WTC11 (cell line): Measurements from ENCODE around the gene TSSC4. TPM values are rescaled to one million over a fixed set of nuclear protein-coding genes. Genes with fewer than 3 reads are reported as not detected.

Experiments used
- ATAC-seq: fragments of 200-7000 bp; cut with Tn5 transposase; 2 replicates; pipeline ENCODE4 v1.10.0; 2021; ENCODE audit warnings: mild to moderate bottlenecking, moderate library complexity
- CTCF ChIA-PET: fragments of 300-600 bp; sonication (Branson Sonifier 250); formaldehyde crosslinking; loops from one replicate; lab custom pipeline; 2021; ENCODE audit warnings: antibody characterized with exemption; lab: Charles Lee
- POLR2A ChIA-PET: fragments of 350-600 bp; sonication (Branson Sonifier 250); formaldehyde crosslinking; loops from one replicate; lab custom pipeline; 2021; ENCODE audit warnings: antibody characterized with exemption; lab: Charles Lee
- DNase-seq: peaks from one replicate; pipeline ENCODE4 v3.0.0; 2021; ENCODE audit warnings: low spot score
- H3K27ac Mint-ChIP-seq: 2 replicates; pipeline ENCODE4 v1.8.0; 2021; ENCODE audit warnings: mixed read lengths
- H3K27me3 Mint-ChIP-seq: 2 replicates; pipeline ENCODE4 v1.8.0; 2021; ENCODE audit warnings: low read depth, mild to moderate bottlenecking, moderate library complexity, mixed read lengths
- H3K36me3 Mint-ChIP-seq: 2 replicates; pipeline ENCODE4 v1.8.0; 2021; ENCODE audit warnings: mixed read lengths
- H3K4me1 Mint-ChIP-seq: 2 replicates; pipeline ENCODE4 v1.8.0; 2022; ENCODE audit warnings: mixed read lengths
- H3K4me3 Mint-ChIP-seq: 2 replicates; pipeline ENCODE4 v1.8.0; 2021; ENCODE audit warnings: mild to moderate bottlenecking, moderate library complexity, mixed read lengths
- H3K9me3 Mint-ChIP-seq: 2 replicates; pipeline ENCODE4 v1.8.0; 2021; ENCODE audit warnings: mixed read lengths
- CREB1 ChIP-seq: sonication (generic); formaldehyde crosslinking; IDR thresholded peaks from 2 replicates; pipeline ENCODE4 v1.8.0; 2023; ENCODE audit warnings: mild to moderate bottlenecking, missing genetic modification reagents
- FOXP1 ChIP-seq: sonication (generic); formaldehyde crosslinking; IDR thresholded peaks from 2 replicates; pipeline ENCODE4 v1.8.0; 2022; ENCODE audit warnings: missing genetic modification reagents, mild to moderate bottlenecking, moderate library complexity, borderline replicate concordance
- HMGA2 ChIP-seq: fragments of 250-450 bp; sonication (Bioruptor Pico); IDR thresholded peaks from 2 replicates; pipeline ENCODE4 v1.4.0; 2021; ENCODE audit warnings: mild to moderate bottlenecking, moderate library complexity
- MYBL2 ChIP-seq: sonication (generic); formaldehyde crosslinking; IDR thresholded peaks from 2 replicates; pipeline ENCODE4 v1.8.1; 2023; ENCODE audit warnings: mild to moderate bottlenecking, moderate library complexity, missing genetic modification reagents
- NFE2L1 ChIP-seq: sonication (generic); formaldehyde crosslinking; IDR thresholded peaks from 2 replicates; pipeline ENCODE4 v1.8.1; 2023; ENCODE audit warnings: missing genetic modification reagents
- NR3C1 ChIP-seq: sonication (generic); formaldehyde crosslinking; conservative IDR thresholded peaks from 2 replicates; pipeline ENCODE4 v1.8.1; 2023; ENCODE audit warnings: low read depth, mild to moderate bottlenecking, missing genetic modification reagents
- SMAD3 ChIP-seq: sonication (generic); formaldehyde crosslinking; IDR thresholded peaks from 2 replicates; pipeline ENCODE4 v1.8.0; 2022; ENCODE audit warnings: missing genetic modification reagents, mild to moderate bottlenecking, borderline replicate concordance
- TEAD4 ChIP-seq: sonication (generic); formaldehyde crosslinking; IDR thresholded peaks from 2 replicates; pipeline ENCODE4 v1.8.0; 2022; ENCODE audit warnings: mild to moderate bottlenecking, missing genetic modification reagents
- ZNF423 ChIP-seq: fragments of 250-450 bp; sonication (Bioruptor Pico); IDR thresholded peaks from 2 replicates; pipeline ENCODE4 v2.1.2; 2022; ENCODE audit warnings: mild to moderate bottlenecking, moderate library complexity
- total RNA-seq: library from RNA; stranded (reverse); gene quantifications from 3 replicates; pipeline ENCODE4 v1.2.3, GENCODE V29; 2021
- TF ChIP-seq, protein P1 (sequence below): sonication (generic); formaldehyde crosslinking; IDR thresholded peaks from 2 replicates; pipeline ENCODE4 v1.8.0; 2023; ENCODE audit warnings: mild to moderate bottlenecking, missing genetic modification reagents
- TF ChIP-seq, protein P2 (sequence below): sonication (generic); formaldehyde crosslinking; IDR thresholded peaks from 2 replicates; pipeline ENCODE4 v1.8.1; 2022; ENCODE audit warnings: mild to moderate bottlenecking, moderate library complexity, missing genetic modification reagents
- TF ChIP-seq, protein P3 (sequence below): fragments of 200-600 bp; IDR thresholded peaks from 2 replicates; pipeline ENCODE4 v1.8.0; 2022; ENCODE audit warnings: antibody characterized with exemption
- TF ChIP-seq, protein P4 (sequence below): fragments of 250-450 bp; sonication (Bioruptor Pico); IDR thresholded peaks from 2 replicates; pipeline ENCODE4 v1.9.0; 2021; ENCODE audit warnings: moderate library complexity, mild to moderate bottlenecking, inconsistent platforms, borderline replicate concordance
- TF ChIP-seq, protein P5 (sequence below): sonication (generic); formaldehyde crosslinking; IDR thresholded peaks from 2 replicates; pipeline ENCODE4 v1.8.0; 2022; ENCODE audit warnings: mild to moderate bottlenecking, missing genetic modification reagents
- TF ChIP-seq, protein P6 (sequence below): fragments of 250-450 bp; sonication (Bioruptor Pico); IDR thresholded peaks from 2 replicates; pipeline ENCODE4 v1.9.0; 2021; ENCODE audit warnings: mild to moderate bottlenecking, borderline replicate concordance
- TF ChIP-seq, protein P7 (sequence below): fragments of 250-450 bp; sonication (Bioruptor Pico); IDR thresholded peaks from 2 replicates; pipeline ENCODE4 v1.9.0; 2021; ENCODE audit warnings: mild to moderate bottlenecking

The TSSC4 gene
- total RNA-seq, 1 experiment from 2014 or later, result 41.4 TPM

DNA sequence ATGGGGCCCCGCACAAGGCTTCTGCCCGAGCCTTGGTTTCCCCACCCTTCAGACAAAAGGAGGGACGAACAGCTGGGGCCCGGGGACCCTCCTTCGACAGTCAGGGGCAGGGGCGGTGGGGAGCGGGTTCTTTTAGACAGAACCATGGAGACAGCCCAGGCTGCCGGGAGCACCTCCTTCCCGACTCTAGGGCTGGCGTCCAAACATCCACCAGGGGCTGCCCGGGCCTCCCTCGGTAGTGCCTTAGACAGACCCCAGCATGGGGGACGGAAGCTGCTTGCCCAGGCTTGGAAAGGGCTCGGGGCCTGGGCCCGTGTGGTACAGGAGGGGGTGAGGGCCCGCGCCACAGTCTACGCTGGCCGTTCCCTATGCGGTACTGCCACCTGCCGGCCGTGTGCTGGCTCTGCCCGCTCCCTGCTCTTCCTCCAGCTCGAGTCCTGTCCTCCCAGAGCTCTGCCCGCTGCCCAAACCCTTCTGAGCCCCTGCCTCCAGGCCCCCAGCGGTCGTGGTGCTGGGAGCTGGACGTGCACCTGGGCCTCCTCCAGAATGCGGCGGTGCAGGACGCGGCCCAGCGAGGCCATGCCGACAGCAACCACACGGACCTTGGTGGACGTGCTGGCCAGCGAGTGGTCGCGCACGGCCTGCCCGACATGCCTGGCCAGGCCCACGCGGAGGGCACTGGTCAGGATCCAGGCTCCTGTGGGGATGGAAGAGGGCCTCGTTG is 20.1 kb downstream of the TSSC4 start (continued):
- TF ChIP-seq, protein P1, sequence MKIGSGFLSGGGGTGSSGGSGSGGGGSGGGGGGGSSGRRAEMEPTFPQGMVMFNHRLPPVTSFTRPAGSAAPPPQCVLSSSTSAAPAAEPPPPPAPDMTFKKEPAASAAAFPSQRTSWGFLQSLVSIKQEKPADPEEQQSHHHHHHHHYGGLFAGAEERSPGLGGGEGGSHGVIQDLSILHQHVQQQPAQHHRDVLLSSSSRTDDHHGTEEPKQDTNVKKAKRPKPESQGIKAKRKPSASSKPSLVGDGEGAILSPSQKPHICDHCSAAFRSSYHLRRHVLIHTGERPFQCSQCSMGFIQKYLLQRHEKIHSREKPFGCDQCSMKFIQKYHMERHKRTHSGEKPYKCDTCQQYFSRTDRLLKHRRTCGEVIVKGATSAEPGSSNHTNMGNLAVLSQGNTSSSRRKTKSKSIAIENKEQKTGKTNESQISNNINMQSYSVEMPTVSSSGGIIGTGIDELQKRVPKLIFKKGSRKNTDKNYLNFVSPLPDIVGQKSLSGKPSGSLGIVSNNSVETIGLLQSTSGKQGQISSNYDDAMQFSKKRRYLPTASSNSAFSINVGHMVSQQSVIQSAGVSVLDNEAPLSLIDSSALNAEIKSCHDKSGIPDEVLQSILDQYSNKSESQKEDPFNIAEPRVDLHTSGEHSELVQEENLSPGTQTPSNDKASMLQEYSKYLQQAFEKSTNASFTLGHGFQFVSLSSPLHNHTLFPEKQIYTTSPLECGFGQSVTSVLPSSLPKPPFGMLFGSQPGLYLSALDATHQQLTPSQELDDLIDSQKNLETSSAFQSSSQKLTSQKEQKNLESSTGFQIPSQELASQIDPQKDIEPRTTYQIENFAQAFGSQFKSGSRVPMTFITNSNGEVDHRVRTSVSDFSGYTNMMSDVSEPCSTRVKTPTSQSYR, result no peak
- TF ChIP-seq, protein P2, sequence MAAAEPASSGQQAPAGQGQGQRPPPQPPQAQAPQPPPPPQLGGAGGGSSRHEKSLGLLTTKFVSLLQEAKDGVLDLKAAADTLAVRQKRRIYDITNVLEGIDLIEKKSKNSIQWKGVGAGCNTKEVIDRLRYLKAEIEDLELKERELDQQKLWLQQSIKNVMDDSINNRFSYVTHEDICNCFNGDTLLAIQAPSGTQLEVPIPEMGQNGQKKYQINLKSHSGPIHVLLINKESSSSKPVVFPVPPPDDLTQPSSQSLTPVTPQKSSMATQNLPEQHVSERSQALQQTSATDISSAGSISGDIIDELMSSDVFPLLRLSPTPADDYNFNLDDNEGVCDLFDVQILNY (CRISPR knock-in tag), result no peak
- TF ChIP-seq, protein P3, sequence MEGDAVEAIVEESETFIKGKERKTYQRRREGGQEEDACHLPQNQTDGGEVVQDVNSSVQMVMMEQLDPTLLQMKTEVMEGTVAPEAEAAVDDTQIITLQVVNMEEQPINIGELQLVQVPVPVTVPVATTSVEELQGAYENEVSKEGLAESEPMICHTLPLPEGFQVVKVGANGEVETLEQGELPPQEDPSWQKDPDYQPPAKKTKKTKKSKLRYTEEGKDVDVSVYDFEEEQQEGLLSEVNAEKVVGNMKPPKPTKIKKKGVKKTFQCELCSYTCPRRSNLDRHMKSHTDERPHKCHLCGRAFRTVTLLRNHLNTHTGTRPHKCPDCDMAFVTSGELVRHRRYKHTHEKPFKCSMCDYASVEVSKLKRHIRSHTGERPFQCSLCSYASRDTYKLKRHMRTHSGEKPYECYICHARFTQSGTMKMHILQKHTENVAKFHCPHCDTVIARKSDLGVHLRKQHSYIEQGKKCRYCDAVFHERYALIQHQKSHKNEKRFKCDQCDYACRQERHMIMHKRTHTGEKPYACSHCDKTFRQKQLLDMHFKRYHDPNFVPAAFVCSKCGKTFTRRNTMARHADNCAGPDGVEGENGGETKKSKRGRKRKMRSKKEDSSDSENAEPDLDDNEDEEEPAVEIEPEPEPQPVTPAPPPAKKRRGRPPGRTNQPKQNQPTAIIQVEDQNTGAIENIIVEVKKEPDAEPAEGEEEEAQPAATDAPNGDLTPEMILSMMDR, result peak; percentile 78
- TF ChIP-seq, protein P4, sequence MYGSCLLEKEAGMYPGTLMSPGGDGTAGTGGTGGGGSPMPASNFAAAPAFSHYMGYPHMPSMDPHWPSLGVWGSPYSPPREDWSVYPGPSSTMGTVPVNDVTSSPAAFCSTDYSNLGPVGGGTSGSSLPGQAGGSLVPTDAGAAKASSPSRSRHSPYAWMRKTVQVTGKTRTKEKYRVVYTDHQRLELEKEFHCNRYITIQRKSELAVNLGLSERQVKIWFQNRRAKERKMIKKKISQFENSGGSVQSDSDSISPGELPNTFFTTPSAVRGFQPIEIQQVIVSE (CRISPR knock-in tag), result no peak
- TF ChIP-seq FOXP1 (CRISPR knock-in tag) (peak; percentile 23; the same call in 1 of the 2 replicates), HMGA2 (CRISPR knock-in tag) (no peak), CREB1 (CRISPR knock-in tag) (no peak), TEAD4 (CRISPR knock-in tag) (no peak)

DNA sequence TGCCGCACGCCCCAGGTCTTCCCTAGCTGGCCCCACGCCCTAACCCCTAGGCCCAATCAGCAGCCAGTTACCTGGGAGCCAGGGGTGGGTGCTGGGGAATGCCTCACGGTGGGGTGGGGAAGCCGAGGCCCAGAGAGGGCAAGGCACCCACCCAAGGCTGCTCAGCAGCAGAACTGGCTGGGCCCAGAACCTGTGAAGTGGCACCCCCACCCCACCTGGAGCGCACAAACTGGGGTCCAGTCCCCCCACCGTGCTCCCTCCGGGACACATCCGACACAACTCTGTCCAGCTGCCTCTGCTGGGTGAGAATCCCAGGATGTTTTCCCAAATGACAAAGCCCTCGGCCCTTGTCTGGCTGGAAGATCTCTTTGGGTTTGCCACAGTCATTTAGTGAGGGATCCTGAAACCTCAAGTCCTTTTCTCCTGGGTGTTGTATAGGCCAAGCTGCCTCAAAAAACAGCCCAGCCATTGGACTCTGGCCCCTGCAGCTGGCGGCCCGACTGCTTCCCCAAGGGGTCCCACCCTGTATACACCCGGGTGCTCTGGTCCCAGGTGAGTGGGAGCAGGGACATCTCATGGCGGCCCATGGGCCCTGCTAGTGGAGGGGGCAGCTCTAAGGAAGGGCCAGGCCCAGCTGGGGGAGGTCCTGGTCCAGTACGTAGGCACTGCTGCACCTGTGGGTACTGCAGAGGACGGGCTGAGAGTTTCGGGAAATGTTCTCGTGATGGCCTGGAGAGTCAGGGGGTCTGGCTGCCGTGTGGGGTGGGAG is 20.9 kb downstream of the TSSC4 start:
- H3K36me3 Mint-ChIP-seq, result no peaks in the 10 kb centered on the region
- CTCF ChIA-PET, result interaction anchor here (0.6 to 7.6 kb wide), 44 partner anchors 11 to 769 kb away, joined by 3 to 398 read pairs (median 5); partner anchors contain the start of genes C11orf21, CD81, TSPAN32 and TSSC4
- peaks cover 4% of the 10 kb centered on the region for H3K27me3 Mint-ChIP-seq
- ATAC-seq (no peak), DNase-seq (no peak)
- POLR2A ChIA-PET, result interaction anchor here (1.7 kb wide), 1 partner anchor 117 kb away, joined by 4 read pairs; no protein-coding TSS in a partner anchor
- no peak overlapping the region for H3K4me3 Mint-ChIP-seq
- TF ChIP-seq NFE2L1 (CRISPR knock-in tag) (no peak), SMAD3 (CRISPR knock-in tag) (no peak), ZNF423 (CRISPR knock-in tag) (no peak), NR3C1 (CRISPR knock-in tag) (no peak)
- TF ChIP-seq, protein P5, sequence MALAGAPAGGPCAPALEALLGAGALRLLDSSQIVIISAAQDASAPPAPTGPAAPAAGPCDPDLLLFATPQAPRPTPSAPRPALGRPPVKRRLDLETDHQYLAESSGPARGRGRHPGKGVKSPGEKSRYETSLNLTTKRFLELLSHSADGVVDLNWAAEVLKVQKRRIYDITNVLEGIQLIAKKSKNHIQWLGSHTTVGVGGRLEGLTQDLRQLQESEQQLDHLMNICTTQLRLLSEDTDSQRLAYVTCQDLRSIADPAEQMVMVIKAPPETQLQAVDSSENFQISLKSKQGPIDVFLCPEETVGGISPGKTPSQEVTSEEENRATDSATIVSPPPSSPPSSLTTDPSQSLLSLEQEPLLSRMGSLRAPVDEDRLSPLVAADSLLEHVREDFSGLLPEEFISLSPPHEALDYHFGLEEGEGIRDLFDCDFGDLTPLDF, result no peak
- no peaks in the 10 kb centered on the region for H3K4me1 Mint-ChIP-seq
- no peak overlapping the region for H3K27ac Mint-ChIP-seq
- no peaks in the 10 kb centered on the region for H3K9me3 Mint-ChIP-seq

DNA sequence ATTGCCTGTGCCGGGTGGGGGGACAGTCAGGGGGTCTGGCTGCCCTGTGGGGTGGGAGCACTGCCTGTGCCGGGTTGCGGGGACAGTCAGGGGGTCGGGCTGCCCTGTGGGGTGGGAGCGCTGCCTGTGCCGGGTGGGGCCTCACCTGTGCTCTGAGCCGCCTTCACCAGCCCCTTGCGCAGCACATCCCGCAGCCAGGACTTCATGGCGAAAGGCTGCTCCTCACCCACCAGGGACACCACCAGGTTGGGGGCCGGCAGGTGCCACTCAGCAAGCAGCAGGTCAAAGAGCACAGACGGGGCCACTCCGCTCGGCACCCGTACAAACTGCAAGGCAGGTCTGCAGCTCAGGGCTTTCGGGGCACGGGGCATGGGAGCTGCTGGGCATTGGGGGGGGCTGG is 21.4 kb downstream of the TSSC4 start:
- ChIA-PET CTCF (interaction anchor here (1.6 to 7.6 kb wide), 6 partner anchors 13 to 769 kb away, joined by 4 to 398 read pairs (median 52); partner anchors contain the start of genes C11orf21, TSPAN32 and TSSC4), POLR2A (no interaction called here)
- DNase-seq (no peak), ATAC-seq (no peak)
- Mint-ChIP-seq H3K4me1 (no peaks in the 10 kb centered on the region), H3K27me3 (peaks cover 4% of the 10 kb centered on the region), H3K27ac (no peak overlapping the region), H3K9me3 (no peaks in the 10 kb centered on the region), H3K4me3 (no peak overlapping the region), H3K36me3 (no peaks in the 10 kb centered on the region)
- no peak for TF ChIP-seq MYBL2
- TF ChIP-seq, protein P6, sequence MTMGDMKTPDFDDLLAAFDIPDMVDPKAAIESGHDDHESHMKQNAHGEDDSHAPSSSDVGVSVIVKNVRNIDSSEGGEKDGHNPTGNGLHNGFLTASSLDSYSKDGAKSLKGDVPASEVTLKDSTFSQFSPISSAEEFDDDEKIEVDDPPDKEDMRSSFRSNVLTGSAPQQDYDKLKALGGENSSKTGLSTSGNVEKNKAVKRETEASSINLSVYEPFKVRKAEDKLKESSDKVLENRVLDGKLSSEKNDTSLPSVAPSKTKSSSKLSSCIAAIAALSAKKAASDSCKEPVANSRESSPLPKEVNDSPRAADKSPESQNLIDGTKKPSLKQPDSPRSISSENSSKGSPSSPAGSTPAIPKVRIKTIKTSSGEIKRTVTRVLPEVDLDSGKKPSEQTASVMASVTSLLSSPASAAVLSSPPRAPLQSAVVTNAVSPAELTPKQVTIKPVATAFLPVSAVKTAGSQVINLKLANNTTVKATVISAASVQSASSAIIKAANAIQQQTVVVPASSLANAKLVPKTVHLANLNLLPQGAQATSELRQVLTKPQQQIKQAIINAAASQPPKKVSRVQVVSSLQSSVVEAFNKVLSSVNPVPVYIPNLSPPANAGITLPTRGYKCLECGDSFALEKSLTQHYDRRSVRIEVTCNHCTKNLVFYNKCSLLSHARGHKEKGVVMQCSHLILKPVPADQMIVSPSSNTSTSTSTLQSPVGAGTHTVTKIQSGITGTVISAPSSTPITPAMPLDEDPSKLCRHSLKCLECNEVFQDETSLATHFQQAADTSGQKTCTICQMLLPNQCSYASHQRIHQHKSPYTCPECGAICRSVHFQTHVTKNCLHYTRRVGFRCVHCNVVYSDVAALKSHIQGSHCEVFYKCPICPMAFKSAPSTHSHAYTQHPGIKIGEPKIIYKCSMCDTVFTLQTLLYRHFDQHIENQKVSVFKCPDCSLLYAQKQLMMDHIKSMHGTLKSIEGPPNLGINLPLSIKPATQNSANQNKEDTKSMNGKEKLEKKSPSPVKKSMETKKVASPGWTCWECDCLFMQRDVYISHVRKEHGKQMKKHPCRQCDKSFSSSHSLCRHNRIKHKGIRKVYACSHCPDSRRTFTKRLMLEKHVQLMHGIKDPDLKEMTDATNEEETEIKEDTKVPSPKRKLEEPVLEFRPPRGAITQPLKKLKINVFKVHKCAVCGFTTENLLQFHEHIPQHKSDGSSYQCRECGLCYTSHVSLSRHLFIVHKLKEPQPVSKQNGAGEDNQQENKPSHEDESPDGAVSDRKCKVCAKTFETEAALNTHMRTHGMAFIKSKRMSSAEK (CRISPR knock-in tag), result no peak
- TF ChIP-seq, protein P7, sequence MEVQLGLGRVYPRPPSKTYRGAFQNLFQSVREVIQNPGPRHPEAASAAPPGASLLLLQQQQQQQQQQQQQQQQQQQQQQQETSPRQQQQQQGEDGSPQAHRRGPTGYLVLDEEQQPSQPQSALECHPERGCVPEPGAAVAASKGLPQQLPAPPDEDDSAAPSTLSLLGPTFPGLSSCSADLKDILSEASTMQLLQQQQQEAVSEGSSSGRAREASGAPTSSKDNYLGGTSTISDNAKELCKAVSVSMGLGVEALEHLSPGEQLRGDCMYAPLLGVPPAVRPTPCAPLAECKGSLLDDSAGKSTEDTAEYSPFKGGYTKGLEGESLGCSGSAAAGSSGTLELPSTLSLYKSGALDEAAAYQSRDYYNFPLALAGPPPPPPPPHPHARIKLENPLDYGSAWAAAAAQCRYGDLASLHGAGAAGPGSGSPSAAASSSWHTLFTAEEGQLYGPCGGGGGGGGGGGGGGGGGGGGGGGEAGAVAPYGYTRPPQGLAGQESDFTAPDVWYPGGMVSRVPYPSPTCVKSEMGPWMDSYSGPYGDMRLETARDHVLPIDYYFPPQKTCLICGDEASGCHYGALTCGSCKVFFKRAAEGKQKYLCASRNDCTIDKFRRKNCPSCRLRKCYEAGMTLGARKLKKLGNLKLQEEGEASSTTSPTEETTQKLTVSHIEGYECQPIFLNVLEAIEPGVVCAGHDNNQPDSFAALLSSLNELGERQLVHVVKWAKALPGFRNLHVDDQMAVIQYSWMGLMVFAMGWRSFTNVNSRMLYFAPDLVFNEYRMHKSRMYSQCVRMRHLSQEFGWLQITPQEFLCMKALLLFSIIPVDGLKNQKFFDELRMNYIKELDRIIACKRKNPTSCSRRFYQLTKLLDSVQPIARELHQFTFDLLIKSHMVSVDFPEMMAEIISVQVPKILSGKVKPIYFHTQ (CRISPR knock-in tag), result no peak
